ENCODE results near the gene ERI2. TPM values are rescaled to one million over a fixed set of nuclear protein-coding genes. Genes with fewer than 3 reads are reported as not detected.
"Not testable (repeated sequence)": the region's sequence is repeated elsewhere in the genome, so short reads cannot be mapped to it uniquely, and the experiment has no call there.

ERI2 gene
- total and polyA plus RNA-seq, 7 donors: 7.2 to 24.3 (median 16.4) TPM

DNA sequence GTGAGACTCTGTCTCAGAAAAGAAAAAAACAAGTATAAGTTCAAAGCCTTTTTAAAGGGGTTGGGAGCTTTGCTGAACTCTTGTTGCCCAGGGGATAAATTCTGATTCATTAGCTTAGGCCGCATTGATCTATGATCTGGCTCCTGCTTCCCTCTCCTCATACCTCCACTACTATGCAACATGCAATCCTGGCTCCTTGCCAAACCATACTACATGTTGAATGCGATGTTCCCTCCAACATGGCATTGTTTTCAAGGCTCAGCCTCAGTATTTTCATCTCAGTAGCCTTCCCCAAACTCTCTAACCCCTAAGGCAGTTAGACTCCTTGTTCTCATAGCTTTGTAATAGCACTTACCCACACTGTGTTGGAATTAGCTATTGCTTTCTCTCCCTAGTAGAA lies 6.2 kb upstream of the ERI2 start:
- 60 to 79% methylated on average over 2 of the region's 2 CpGs for WGBS, 2 donors
- Histone ChIP-seq H3K4me3 (no peak overlapping the region), H3K27me3 (no peaks in the 10 kb centered on the region), H3K4me1 (peaks cover 0 to under 1% (median 0%) of the 10 kb centered on the region in 4 donors), H3K36me3 (no peaks in the 10 kb centered on the region), H3K9me3 (no peaks in the 10 kb centered on the region), H3K27ac (no peak overlapping the region)
- no peak for DNase-seq
- TF ChIP-seq EP300 (IDR thresholded peaks at IDR 0.05) (no peak), POLR2A (IDR thresholded peaks at IDR 0.05) (no peak), POLR2AphosphoS5 (IDR thresholded peaks at IDR 0.05) (no peak)
- TF ChIP-seq, protein P1, sequence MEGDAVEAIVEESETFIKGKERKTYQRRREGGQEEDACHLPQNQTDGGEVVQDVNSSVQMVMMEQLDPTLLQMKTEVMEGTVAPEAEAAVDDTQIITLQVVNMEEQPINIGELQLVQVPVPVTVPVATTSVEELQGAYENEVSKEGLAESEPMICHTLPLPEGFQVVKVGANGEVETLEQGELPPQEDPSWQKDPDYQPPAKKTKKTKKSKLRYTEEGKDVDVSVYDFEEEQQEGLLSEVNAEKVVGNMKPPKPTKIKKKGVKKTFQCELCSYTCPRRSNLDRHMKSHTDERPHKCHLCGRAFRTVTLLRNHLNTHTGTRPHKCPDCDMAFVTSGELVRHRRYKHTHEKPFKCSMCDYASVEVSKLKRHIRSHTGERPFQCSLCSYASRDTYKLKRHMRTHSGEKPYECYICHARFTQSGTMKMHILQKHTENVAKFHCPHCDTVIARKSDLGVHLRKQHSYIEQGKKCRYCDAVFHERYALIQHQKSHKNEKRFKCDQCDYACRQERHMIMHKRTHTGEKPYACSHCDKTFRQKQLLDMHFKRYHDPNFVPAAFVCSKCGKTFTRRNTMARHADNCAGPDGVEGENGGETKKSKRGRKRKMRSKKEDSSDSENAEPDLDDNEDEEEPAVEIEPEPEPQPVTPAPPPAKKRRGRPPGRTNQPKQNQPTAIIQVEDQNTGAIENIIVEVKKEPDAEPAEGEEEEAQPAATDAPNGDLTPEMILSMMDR (IDR thresholded peaks at IDR 0.05): no peak
- intact Hi-C loops (cut with DNase I): no loop called here

DNA sequence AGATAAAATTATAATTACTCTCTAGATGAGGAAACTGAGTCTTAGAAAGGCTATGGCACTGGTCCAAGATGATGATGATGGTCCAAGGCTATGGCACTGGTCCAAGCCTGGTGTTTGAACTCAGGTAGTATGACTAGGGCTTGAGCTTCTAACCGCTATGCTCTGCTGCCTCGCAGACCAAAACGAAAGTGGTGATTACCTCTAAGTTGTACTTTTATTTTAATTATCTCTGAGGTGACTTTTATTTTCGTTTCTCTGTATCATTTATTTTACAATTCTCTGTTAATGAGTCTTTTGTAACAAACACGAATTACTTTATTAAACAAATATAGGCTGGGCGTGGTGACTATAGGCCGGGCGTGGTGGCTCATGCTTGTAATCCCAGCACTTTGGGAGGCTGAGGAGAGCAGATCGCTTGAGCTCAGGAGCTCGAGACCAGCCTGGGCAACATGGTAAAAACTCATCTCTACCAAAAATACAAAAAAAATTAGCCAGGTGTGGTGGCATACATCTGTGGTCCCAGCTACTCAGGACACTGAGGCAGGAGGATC lies 5.7 kb upstream of the ERI2 start:
- intact Hi-C loops (cut with DNase I): no loop called here
- DNase-seq: no peak
- Histone ChIP-seq H3K36me3 (no peaks in the 10 kb centered on the region), H3K4me1 (peaks cover 0 to 5% (median 4%) of the 10 kb centered on the region in 4 donors), H3K9me3 (no peaks in the 10 kb centered on the region), H3K4me3 (no peak overlapping the region), H3K27ac (no peak overlapping the region), H3K27me3 (no peaks in the 10 kb centered on the region)
- TF ChIP-seq POLR2A (IDR thresholded peaks at IDR 0.05) (no peak), EP300 (IDR thresholded peaks at IDR 0.05) (no peak), POLR2AphosphoS5 (IDR thresholded peaks at IDR 0.05) (no peak)
- TF ChIP-seq, protein P1 (IDR thresholded peaks at IDR 0.05): no peak
- 28 to 79% methylated on average over 10 of the region's 10 CpGs for WGBS, 2 donors

DNA sequence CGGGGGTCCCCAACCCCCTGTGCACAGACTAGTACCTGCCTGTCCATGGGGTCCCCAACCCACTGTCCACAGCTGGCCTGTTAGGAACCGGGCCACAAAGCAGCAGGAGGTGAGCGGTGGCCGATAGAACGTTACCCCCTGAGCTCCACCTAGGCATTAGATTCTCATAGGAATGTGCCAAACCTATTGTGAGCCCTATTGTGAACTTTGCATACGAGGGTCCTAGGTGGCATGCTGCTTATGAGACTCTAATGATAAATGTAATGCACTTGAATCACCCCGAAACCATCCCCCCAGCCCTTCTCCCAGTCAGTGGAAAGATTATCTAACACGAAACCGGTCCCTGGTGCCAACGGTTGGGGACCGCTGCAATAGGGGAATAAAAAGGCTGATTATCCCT lies 1.6 kb upstream of the ERI2 start:
- intact Hi-C loops (cut with DNase I): loop anchor here (5.0 to 10.0 kb wide), 3 partner anchors 66 to 274 kb away; partner anchors contain the start of genes DCUN1D3, LYRM1 and THUMPD1
- WGBS, 2 donors: 93 to 95% methylated on average over 11 of the region's 11 CpGs
- Histone ChIP-seq H3K9me3 (no peaks in the 10 kb centered on the region), H3K36me3 (no peaks in the 10 kb centered on the region), H3K27ac (no peak overlapping the region), H3K27me3 (no peaks in the 10 kb centered on the region), H3K4me3 (no peak overlapping the region), H3K4me1 (peaks cover 0 to 16% (median 13%) of the 10 kb centered on the region in 4 donors)
- no peak for DNase-seq
- TF ChIP-seq EP300 (IDR thresholded peaks at IDR 0.05) (no peak), POLR2A (IDR thresholded peaks at IDR 0.05) (no peak), POLR2AphosphoS5 (IDR thresholded peaks at IDR 0.05) (no peak)
- TF ChIP-seq, protein P1 (IDR thresholded peaks at IDR 0.05): no peak

DNA sequence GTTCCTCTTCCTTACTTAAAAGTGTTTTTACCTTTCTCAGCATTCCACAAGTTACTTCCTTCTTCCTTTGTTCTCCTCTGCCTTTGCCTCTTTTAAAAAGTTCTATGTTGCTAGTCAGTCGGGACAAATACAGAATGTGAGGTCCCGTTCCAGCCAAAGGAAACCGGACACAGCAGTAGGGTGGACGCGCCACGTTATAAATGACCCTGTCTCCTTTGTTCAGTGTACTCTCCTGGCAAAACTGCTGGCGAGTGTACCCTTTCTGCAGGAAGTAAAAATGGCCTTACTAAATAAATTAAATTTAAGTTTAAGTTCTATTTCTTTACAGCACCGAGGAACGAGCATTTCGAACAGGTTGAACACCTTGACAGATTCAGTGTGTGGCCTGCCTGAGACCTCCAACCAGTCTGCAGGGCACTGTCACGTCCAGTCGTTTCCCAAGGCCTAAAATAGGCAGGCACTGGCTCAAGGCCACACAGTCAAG lies 546 bp downstream of the ERI2 start:
- H3K9me3 ChIP-seq: not testable (repeated sequence)

DNA sequence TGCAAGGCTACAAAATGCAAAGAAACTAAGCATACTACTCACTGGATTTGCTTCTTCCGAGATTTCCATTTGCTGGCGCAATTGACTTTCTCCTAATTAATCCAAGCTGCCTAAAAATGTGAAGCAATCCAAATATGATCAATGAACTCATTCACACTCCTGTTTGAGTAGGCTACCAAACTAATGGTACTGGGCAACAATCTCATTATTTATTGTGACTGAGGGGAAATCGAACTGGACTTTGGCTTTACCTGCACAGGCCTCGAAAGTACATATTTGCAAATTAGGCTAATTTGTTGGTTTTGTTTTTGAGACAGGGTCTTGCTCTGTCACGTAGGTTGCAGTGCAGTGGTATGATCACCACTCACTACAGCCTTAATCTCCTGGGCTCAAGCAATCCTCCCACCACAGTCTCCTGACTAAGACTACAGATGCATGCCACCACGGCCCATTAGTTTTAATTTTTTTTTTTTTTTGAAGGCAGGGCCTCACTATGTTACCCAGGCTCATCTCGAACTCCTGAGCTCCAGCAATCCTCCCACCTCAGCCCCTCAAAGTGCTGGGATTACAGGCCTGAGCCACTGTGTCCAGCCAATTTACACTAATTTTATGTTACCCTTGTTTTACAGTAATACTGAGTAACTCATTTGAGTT lies 2.6 kb downstream of the ERI2 start:
- intact Hi-C loops (cut with DNase I): loop anchor here (2.0 to 10.0 kb wide), 2 partner anchors 47 to 101 kb away; partner anchors contain the start of genes DCUN1D3 and LYRM1
- Histone ChIP-seq H3K4me3 (no peak overlapping the region), H3K27ac (no peak overlapping the region), H3K36me3 (peaks cover 0 to 22% (median 2%) of the 10 kb centered on the region in 4 donors), H3K9me3 (no peaks in the 10 kb centered on the region), H3K27me3 (no peaks in the 10 kb centered on the region), H3K4me1 (peaks cover 0 to 20% (median 14%) of the 10 kb centered on the region in 4 donors)
- WGBS, 2 donors: 86 to 91% methylated on average over 7 of the region's 7 CpGs
- no peak for DNase-seq
- TF ChIP-seq, protein P1 (IDR thresholded peaks at IDR 0.05): no peak
- TF ChIP-seq POLR2AphosphoS5 (IDR thresholded peaks at IDR 0.05) (no peak), POLR2A (IDR thresholded peaks at IDR 0.05) (no peak), EP300 (IDR thresholded peaks at IDR 0.05) (no peak)

More for the DNA sequence above, 546 bp downstream of the ERI2 start:
- intact Hi-C loops (cut with DNase I): loop anchor here (2.0 to 10.0 kb wide), 4 partner anchors 45 to 277 kb away; partner anchors contain the start of genes DCUN1D3, LYRM1 and THUMPD1
- Histone ChIP-seq H3K4me1 (peaks cover 0 to 16% (median 13%) of the 10 kb centered on the region in 4 donors), H3K27ac (peak overlapping the region; percentile 81 to 95 (median 92)), H3K36me3 (peaks cover 0 to 16% (median 0%) of the 10 kb centered on the region in 4 donors), H3K4me3 (peak overlapping the region; percentile 73 to 87 (median 80))
- 5 to 15% methylated on average over 12 of the region's 12 CpGs for WGBS, 2 donors
- not testable (repeated sequence) for DNase-seq, H3K27me3 ChIP-seq
